HG03139 (cell line): ENCODE data around the gene DEFB112.

Experiments
- ATAC-seq: cut with Tn5 transposase; IDR thresholded peaks from one replicate; pipeline ENCODE4 v1.9.1; 2021; ENCODE audit not compliant: unreplicated experiment

The DEFB112 gene, protein sequence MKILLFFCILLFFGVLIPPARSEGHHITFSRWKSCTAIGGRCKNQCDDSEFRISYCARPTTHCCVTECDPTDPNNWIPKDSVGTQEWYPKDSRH

DNA sequence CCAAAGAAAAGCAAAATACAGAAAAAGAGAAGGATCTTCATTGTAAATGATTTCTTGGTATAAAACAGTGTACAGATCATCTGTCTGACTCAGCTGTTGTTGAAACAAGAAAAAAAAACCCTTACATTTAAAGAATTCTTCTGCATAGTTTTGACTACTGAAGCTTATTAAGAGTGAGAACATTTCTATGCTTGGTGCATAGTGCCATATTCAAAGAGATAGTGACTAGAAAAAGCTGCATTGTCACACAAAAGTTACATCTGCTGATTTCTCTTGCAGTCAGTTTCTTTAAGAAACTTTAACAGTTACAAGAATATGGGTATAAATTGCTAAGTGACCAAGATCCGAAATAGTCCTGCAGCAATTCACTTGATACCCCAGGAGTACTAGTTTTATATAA, at the start of gene DEFB112:
Gene DEFB112, minus strand, starts transcription at position 101 of the 400 bp plus-strand sequence. Its CDS starts 60 bp downstream, at position 41.
- no peak for ATAC-seq

DNA sequence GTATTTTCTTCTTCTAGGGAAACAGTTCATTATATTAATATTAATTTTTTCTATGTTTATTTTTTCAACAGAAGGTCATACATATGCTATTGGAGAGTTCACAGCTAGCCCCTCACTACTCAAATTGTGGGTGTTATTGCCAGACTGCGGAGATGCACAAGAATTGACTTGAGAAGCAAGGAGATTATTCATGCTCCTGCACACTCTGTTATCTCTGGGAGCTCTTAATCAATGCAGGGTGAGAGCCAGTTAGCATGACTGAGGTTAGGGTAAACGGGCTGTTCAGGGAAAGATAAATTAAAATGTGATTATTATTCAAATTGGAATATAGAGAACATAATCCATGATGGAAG, 48.9 kb upstream of the DEFB112 start:
- ATAC-seq: no peak

DNA sequence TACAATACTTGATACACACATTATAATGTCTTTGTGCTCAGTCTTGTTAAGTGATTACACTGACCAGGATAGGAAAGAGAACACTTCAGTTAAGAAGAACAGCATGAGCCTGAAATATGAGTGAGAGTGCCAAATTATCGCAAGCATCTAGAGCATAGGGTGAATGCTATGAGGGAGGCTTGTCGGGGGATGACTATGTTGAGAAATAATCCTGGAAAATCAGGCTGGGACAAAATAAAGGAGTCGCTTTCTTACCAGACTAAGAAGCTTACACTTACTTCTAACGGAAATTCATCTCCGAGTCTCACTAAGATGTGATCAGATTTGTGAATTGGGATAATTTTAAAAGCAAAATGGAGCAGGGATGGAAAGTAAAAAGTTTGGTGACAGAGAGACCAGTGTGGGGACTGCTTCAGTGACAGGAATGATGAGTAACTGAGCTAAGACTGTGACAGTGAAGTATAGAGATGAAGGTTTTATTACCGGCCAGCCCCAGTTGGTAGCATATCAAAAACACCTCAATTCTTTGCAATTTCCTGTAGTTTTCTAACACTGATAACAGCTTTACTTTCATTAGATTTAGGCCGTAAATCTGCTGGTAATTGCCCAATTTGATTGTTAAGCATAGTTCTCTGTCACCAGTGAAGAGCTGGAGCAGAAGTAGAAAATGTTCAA, 48.4 kb upstream of the DEFB112 start:
- no peak for ATAC-seq

DNA sequence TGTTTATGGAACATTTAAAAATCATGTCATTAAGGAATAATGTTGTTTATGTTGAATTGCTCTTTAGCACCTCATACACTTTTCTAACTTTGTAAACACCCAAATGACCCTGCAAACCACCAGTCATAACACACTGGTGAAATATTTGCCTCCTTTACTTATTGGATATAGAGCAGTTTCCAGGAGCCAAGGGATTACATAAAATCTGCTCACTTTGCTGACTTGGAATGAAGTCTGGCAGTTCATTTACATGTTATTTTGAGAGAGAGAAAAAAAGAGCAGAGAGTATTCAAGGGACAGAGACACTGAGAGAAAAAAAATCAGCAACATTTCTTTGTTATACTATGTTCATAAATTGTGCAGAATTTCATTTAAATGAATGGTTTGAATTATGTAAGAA, 46.6 kb upstream of the DEFB112 start:
- ATAC-seq: no peak

DNA sequence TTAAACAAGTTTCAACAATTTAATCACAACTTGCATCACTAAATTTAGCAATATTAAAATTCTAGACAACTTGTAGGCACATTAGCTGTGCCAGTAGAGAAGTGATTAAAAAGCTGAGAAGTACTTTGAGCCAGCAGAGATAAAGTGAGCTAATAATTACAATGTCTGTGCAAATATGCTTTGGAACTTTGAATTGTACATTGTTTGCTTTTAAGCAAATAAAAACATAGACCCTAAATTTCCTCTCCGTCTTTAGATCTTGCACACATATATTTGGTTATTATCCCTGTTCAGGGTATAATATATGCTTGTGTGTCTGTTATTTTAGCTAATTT, 44.2 kb upstream of the DEFB112 start:
- ATAC-seq: no peak

DNA sequence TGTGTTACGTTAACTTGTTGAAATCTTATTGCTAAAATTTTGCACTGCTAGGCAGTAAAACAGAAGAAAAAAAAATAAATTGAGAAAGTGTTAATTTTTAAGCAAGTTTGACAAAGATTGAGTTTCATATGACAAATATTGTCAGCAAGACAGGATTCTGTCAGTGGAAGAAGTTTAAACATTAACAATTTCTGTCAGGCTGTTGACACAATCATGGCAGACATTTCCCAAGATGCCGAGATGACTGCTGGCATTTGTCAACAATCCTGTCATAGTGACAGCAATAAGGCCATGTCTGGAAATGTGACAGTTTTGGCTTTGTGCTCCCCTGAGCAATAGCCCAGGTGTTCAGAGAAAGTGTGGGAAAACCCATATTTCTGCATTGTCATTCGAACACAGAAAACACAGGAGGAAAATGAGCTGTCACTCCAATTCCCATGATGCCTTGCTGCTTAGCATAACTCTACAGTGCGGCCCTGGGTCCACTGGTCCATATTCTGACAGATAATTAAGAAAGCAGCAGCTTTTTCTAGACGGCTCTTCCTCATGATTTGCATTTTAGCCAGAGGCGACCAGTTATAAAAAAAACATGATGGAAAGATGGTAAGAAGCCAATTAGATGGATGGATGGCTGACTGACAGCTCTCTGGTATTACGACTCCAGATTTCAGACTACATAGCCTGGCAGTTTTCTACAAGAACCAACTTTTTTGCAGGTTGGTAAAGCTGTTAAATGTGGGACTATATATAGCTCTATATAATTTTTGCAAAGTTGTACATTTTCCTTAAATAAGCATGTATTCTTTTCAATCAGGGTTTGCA, 43.6 kb upstream of the DEFB112 start:
- no peak for ATAC-seq

DNA sequence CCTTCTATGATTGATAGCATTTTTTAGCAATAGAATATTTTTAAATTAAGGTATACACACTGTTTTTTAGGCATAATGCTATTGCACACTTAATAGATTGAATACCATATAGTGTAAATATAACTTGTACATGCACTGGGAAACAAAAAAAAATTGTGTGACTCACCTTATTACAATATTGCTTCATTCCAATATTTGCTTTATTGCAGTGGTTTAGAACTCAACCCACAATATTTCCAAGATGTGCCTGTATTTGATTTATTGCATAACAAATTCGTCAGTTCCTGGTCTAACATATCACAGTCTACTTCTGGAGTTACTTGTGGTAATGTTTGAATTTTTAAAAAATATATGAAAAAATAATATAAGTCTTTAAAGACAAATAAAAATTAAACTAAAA, 41.9 kb upstream of the DEFB112 start:
- no peak for ATAC-seq

DNA sequence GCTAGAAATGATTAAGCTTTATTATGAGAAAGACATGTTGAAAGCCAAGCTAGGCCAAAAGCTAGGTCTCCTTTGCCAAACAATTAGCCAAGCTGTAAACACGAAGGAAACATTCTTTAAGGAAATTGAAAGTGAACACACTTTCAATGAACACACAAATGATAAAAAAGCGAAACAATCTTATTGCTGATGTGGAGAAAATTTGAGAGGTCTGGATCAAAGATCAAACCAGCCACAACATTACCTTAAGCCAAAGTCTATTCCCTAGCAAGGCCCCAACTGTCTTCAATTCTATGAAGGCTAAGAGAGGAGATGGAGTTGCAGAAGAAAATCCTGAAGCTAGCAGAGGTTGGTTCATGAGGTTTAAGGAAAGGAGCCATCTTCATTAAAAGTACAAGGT, 40.2 kb upstream of the DEFB112 start:
- ATAC-seq: no peak

DNA sequence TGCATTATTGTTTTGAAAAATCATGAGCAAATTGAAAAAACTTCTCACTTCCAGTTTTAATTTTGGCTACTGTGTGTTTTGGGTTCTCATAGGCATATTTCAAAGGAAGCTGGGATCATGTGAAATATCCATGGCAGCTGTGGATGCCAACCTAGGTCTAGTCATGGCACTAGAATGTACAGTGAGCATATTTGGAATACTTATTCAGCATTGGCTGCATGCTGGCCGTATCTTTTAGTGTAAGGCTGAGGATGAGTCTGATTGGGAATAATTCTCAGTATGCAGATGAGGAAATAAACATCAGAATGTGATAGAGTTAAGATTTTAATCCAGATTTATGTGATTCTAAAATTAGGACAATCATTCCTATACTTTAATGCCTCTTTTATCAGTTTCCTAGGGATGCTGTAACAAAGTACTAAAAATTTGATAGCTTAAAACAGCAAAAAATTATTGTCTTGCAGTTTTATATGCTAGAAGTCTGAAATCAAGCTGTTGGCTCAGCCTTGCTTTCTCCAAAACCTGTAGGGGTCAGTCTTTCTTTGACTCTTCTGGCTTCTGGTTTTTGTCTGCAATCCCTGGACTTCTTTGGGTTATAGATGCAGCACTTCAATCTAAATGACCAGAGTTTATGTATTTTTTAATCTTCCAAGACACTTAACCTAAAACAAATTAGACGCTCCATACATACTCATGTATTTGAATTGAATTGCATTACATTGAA, 37.7 kb upstream of the DEFB112 start:
- no peak for ATAC-seq

DNA sequence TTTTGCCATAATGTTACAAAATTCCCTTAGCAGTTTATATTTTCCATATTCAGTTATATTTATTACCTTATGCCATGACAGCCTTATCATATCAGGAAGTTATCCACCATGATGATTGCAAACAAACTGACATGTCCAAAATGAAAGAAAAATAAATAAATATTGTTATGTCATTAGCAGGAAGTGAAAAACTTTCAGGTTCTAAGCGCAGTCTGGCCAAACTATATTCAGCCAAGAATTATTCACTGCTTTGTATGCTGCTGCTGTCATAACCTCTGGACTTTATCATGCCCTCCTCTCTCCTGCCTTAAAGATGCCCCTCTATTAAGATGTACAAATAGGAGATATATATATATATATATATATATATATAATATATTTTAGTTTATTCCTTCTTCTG, 27.7 kb upstream of the DEFB112 start:
- no peak for ATAC-seq

DNA sequence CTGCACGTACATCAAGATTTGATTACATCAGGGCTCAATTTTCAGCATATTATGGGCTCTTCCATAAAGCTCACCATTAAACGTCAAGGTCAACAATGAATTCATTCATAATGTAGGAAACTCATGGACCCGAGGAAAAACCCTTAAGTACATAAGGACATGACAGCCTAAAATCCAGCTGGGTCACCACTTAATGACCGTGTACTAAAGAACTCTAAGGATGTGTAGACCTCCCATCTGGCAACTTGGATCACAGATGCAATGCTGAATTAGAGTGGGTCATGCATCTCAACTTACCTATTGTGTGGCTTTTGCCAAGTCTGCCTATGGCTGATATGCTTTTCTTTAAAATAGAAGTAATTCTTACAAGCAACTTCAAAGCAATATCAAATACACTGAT, 26.7 kb upstream of the DEFB112 start:
- ATAC-seq: no peak

DNA sequence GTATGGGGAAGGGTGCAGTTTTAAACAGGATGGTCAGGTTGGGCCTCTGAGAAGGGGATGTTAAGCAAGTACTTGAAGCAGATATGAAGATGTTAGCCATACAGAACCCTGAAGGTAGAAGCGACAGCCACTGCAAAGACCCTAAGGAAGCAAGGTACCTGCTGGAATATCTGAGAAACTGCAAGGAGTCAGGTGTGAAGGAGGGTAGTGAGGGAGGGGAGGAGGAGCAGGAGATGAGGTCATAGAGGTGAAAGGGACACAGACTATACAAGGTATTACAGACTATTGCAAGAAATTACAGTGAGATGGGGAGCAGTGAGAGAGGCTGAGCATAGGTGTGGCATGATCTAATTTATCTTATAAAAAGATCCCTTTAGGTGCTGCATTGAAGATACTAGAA, 22.2 kb upstream of the DEFB112 start:
- ATAC-seq: no peak

DNA sequence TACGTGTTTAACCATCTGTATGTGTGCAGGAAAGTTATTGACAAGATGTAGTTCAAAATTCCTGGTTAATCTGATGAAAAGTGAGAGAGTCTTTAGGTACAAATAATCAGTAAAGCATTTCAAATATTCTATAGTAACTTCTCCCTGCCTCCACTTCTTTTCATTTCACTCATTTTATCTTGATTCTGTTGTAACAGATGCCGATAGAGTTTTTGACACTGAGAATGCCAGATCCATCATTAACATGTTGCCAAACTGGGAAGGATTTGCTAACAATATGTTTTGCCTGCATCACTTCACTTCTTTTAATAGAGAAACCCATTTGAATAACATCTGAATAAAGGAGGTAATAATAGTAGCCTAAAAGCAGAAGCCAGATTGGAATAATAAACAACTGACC, 20.4 kb upstream of the DEFB112 start:
- ATAC-seq: no peak

DNA sequence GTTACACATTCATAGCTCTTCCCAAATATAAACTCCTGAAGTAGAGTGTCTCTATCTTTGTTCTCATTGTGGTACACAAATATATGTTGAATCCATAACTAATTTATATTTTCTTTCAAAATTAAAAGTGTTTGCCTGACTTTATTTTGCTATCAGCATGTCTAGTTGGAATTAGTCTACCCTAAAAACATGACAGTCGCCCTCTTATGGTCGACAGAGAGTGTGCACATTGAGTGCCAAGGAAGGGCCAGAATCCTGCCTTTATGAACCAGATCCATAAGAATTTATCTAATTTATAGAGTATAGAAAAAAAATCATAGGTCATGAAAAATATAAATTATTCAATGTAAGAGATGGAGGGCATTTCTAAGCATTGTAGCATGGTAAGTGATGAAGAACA, 12.3 kb upstream of the DEFB112 start:
- no peak for ATAC-seq

DNA sequence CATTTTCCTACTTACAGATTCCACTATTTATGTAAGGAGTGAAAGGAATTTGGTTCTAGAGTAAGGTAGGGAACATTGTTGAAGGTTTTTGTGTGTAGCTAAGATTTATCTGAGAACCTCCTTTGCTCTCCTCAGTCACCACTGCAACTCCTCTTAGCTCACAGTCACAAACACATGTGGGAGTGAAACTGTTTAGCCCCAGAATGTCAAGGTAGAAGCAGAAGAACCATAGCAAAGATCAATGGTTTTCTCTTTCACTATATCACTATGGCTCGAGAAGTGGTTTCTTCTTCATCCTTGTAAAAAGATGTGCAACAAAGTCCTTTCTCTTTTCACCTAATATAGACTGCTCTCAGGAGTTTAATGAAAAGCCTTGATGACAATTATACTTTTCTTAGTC, 6.5 kb upstream of the DEFB112 start:
- no peak for ATAC-seq

DNA sequence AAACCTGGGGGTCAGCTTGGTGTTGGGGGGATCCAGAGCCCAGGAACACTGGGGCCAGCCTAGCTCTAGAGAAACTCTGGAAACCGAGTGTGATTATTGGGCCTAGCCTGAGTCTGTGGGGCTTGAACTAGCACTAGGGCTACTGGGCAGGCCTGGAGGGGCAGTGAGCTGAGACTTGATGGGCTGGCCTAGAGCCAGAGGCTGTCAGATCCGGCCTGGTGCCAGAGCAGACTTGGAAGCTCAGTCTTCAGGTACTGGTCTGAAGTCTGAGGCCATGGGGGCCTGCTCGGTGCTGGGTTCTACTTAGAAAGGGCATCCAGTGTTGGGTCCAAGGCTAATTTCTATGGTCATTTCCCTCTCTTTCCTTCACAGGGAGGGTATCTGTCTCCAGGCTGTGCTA, 2.7 kb downstream of the DEFB112 start:
- no peak for ATAC-seq

DNA sequence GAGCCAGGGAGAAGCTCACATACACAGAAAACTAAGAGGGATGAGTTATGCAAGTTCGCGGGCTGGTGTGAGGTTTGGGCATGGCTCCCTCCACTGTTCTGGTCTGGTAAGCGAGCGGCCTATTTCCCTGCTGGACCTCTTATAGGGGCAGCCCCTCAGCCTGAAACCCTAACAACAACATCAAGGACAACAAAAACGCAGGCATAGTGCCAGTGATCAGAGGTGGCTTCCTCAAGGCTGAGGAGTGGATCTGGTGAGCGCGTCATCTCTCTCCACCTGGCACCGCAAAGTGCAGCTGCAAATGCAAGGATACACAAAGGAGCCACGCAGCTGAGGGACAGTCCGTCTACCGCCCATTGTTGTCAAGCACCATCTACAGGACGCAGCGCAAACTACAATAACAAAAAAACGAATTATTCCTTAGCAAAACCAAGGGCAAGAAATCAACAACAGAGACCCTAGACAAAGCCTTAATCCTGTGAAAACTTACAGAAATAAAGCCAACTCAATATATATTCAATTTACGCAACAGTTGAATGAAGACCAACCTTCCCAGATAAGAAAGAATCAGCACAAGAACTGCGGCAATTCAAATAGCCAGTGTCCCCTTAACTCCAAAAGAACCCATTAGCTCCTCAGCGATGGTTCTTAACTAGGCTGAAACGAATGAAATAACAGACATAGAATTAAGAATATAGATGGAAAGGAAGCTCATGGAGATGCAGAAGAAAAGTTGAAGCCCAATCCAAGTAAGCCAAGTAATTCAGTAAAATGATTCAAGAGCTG, 18.8 kb downstream of the DEFB112 start:
- ATAC-seq: no peak

DNA sequence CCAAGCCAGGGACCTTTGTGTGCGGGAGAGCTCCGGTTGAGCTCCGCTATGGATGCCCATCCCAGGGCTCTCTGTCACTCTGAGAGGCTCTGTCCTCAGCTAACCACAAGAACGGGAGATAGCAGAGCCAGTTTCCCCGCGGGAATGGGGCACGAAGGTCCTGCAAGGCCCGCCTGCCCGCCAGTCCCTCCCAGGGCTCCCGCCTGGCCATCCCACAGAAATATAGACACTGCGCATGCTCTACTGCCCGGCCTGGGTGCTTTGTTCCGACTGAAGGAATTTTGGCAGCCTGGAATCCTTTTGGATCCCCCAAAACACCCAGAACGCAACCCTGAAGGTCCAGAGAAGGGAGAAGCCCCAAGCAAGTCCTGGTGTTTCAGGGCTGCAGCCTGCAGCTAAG, 19.4 kb downstream of the DEFB112 start:
- no peak for ATAC-seq

DNA sequence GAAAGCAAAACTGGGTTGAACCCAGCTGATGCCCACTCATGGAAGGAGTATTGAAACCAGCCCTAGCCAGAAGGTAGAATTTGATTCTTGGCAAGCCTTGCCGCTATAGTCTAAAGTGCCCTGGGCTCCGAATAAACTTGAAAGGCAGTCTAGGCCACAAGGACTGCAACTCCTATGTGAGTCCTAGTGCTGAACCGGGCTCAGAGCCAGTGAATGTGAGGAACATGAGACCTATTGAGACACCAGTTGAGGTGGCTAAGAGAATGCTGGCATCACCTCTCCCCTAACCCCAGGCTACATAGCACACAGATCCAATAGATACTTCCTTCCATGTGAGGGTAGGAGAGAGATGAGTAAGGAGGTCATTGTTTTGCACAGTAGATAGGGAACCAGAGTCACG, 24.5 kb downstream of the DEFB112 start:
- ATAC-seq: no peak

DNA sequence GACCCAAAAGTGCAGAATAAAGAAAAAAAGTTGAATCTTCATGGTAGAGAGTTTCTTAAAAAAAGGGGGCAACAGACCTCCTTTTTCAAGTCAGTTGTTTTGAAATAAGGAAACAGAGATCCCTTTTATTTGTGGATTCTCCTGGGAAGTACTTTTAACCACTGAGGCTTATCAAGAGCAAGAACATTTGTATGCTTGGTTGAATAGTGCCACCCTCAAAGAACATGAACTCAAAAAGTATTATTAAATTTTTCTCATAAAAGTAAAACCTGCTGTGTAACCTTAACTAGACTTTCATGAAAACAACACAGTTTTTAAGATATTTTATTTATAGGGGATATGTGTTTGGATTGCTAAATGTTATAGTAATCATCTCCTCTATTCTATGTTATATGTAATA, 27.8 kb downstream of the DEFB112 start, which contains the start of gene DEFB110:
Gene DEFB110, minus strand, starts transcription at position 101 of the 400 bp plus-strand sequence. Its CDS starts 59 bp downstream, at position 42.
- no peak for ATAC-seq

DNA sequence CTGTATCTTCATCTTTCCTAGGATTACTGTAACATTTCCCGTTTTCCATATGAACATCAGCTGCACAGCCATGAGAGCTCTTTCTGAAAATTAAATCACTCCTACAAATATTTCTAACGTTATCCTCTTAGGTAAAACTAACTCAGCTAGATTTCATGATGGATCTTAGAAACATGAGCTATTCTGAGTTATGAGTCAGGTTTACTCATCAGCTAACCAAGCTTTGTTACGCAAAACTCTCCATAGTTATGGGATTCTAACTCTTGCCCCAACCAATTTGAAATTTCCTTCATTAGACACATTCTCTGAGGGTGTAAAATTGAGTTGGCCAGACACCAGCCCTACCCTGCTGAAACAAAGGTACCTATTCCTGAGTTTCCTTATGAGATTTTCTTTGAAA, 41.9 kb downstream of the DEFB112 start:
- ATAC-seq: no peak
